ENCODE measurements around the gene NUP85. TPM values are rescaled to one million over a fixed set of nuclear protein-coding genes. Genes with fewer than 3 reads are reported as not detected.
"Not testable (repeated sequence)": the region's sequence is repeated elsewhere in the genome, so short reads cannot be mapped to it uniquely, and the experiment has no call there.

Gene NUP85
- total RNA-seq, 1 experiment from 2014 or later, result 40.6 TPM

DNA sequence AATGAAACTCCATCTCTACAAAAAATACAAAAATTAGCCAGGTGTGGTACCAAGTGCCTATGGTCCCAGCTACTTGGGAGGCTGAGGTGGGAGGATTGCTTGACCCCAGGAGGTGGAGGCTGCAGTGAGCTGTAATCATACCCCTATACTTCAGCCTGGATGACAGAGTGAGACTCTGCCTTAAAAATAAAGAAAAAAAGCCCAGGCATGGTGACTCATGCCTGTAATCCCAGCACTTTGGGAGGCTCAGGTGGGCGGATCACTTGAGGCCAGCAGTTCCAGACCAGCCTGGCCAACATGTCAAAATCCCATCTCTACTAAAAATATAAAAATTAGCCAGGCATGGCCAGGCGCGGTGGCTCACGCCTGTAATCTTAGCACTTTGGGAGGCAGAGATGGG is 74.7 kb downstream of the NUP85 start:
- H3K9me3 ChIP-seq (ENCODE audit: low read length); H3K4me1 ChIP-seq (ENCODE audit: low read length); H3K9me2 ChIP-seq (replicated peaks; ENCODE audit: insufficient read depth, low read length); H3K27ac ChIP-seq (ENCODE audit: low read length); H3K27me3 ChIP-seq (ENCODE audit: low read length); H3K4me3 ChIP-seq (ENCODE audit: low read length); H3K4me2 ChIP-seq (ENCODE audit: low read depth, low read length, poor library complexity, severe bottlenecking); H3K79me2 ChIP-seq (ENCODE audit: low read length); H2AFZ ChIP-seq (ENCODE audit: low read length); DNase-seq; H3K9ac ChIP-seq (ENCODE audit: low read length); H4K20me1 ChIP-seq (ENCODE audit: insufficient read depth, low read depth, low read length): not testable (repeated sequence)
- peaks cover 18% of the 10 kb centered on the region for H3K36me3 ChIP-seq (ENCODE audit: insufficient read depth, low read length)

DNA sequence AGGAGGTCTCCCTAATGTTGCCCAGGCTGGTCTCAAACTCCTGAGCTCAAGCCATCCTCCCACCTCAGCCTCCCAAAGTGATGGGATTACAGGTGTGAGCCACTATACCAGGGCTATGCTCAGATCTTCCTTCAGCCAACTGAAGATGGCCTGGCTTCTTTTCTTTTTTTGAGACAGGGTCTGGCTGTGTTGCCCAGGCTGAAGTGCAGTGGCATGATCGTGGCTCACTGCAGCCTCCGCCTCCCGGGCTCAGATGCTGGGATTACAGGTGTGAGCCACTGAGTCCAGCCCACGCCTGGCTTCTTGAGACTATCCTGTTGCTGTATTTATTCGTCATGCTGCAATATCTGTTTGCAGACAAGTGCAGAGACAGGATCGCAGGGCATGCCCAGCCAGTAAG is 79.6 kb downstream of the NUP85 start:
- no peaks in the 10 kb centered on the region for H4K20me1 ChIP-seq (ENCODE audit: insufficient read depth, low read depth, low read length)
- peaks cover 23% of the 10 kb centered on the region for H3K36me3 ChIP-seq (ENCODE audit: insufficient read depth, low read length)
- no peak overlapping the region for H3K9ac ChIP-seq (ENCODE audit: low read length)
- no peak overlapping the region for H2AFZ ChIP-seq (ENCODE audit: low read length)
- no peak overlapping the region for H3K4me2 ChIP-seq (ENCODE audit: low read depth, low read length, poor library complexity, severe bottlenecking)
- no peaks in the 10 kb centered on the region for H3K9me2 ChIP-seq (replicated peaks; ENCODE audit: insufficient read depth, low read length)
- H3K27me3 ChIP-seq (ENCODE audit: low read length), result no peaks in the 10 kb centered on the region
- no peak overlapping the region for H3K27ac ChIP-seq (ENCODE audit: low read length)
- H3K9me3 ChIP-seq (ENCODE audit: low read length), result no peaks in the 10 kb centered on the region
- peaks cover 15% of the 10 kb centered on the region for H3K4me1 ChIP-seq (ENCODE audit: low read length)
- H3K79me2 ChIP-seq (ENCODE audit: low read length), result peaks cover 39% of the 10 kb centered on the region
- DNase-seq, result no peak
- no peak overlapping the region for H3K4me3 ChIP-seq (ENCODE audit: low read length)

Other genes starting within 250 kb of the NUP85 start
- 0.65 TPM in 1 of 2 replicates, not detected in the other for gene HID1, start 232.9 kb upstream of the NUP85 start, total RNA-seq (2014; rRNA removed; shearing (Covaris generic); ENCODE audit: low replicate concordance)
- gene CDR2L, start 218.0 kb upstream of the NUP85 start, total RNA-seq (2014; rRNA removed; shearing (Covaris generic); ENCODE audit: low replicate concordance), result not detected in 2 replicates
- 33.8 and 34.6 TPM in 2 replicates for gene MRPL58, start 193.0 kb upstream of the NUP85 start, total RNA-seq (2014; rRNA removed; shearing (Covaris generic); ENCODE audit: low replicate concordance)
- 186 and 187 TPM in 2 replicates for gene ATP5PD, start 158.7 kb upstream of the NUP85 start, total RNA-seq (2014; rRNA removed; shearing (Covaris generic); ENCODE audit: low replicate concordance)
- gene KCTD2, start 158.5 kb upstream of the NUP85 start, total RNA-seq (2014; rRNA removed; shearing (Covaris generic); ENCODE audit: low replicate concordance), result 21.0 and 24.7 TPM in 2 replicates
- not detected in 2 replicates for gene SLC16A5, start 117.7 kb upstream of the NUP85 start, total RNA-seq (2014; rRNA removed; shearing (Covaris generic); ENCODE audit: low replicate concordance)
- 6.1 and 12.8 TPM in 2 replicates for gene ARMC7, start 95.7 kb upstream of the NUP85 start, total RNA-seq (2014; rRNA removed; shearing (Covaris generic); ENCODE audit: low replicate concordance)
- 43.6 and 174 TPM in 2 replicates for gene NT5C, start 73.9 kb upstream of the NUP85 start, total RNA-seq (2014; rRNA removed; shearing (Covaris generic); ENCODE audit: low replicate concordance)
- gene JPT1, start 51.2 kb upstream of the NUP85 start, total RNA-seq (2014; rRNA removed; shearing (Covaris generic); ENCODE audit: low replicate concordance), result 98.2 and 159 TPM in 2 replicates
- 136 and 177 TPM in 2 replicates for gene SUMO2, start 22.7 kb upstream of the NUP85 start, total RNA-seq (2014; rRNA removed; shearing (Covaris generic); ENCODE audit: low replicate concordance)
- 23.4 and 45.1 TPM in 2 replicates for gene GGA3, start 55.9 kb downstream of the NUP85 start, total RNA-seq (2014; rRNA removed; shearing (Covaris generic); ENCODE audit: low replicate concordance)
- gene MRPS7, start 56.2 kb downstream of the NUP85 start, total RNA-seq (2014; rRNA removed; shearing (Covaris generic); ENCODE audit: low replicate concordance), result 48.8 and 58.7 TPM in 2 replicates
- 44.4 and 63.3 TPM in 2 replicates for gene MIF4GD, start 65.6 kb downstream of the NUP85 start, total RNA-seq (2014; rRNA removed; shearing (Covaris generic); ENCODE audit: low replicate concordance)
- gene SLC25A19, start 83.8 kb downstream of the NUP85 start, total RNA-seq (2014; rRNA removed; shearing (Covaris generic); ENCODE audit: low replicate concordance), result 36.5 and 43.1 TPM in 2 replicates
- gene GRB2, start 200.0 kb downstream of the NUP85 start, total RNA-seq (2014; rRNA removed; shearing (Covaris generic); ENCODE audit: low replicate concordance), result 106 and 193 TPM in 2 replicates